Pancreas (tissue), 10 donors: ENCODE measurements around the gene TAS2R31. TPM values are rescaled to one million over a fixed set of nuclear protein-coding genes. Genes with fewer than 3 reads are reported as not detected.

Experiments
- ATAC-seq, 4 donors: fragments of 200-7000 bp; cut with Tn5 transposase; one replicate each; pipeline versions ENCODE4 v1.8.0 to v1.9.1; 2020; ENCODE audit warnings: mild to moderate bottlenecking in 4 of 4, moderate library complexity in 4 of 4
- DNase-seq, 6 donors: peaks; one replicate each; pipeline ENCODE4 v3.0.0-alpha.2; 2020
- FAIRE-seq: peaks from 2 replicates; lab custom pipeline; 2012; peaks lifted over from hg19 to GRCh38; lab: Jason Lieb, UNC
- H3K27ac ChIP-seq, 4 donors: fragments of 200-600 bp; sonication (generic); 1 replicate in 3 of 4; 2 replicates in 1 of 4; pipeline versions ENCODE4 v1.5.0 to v1.8.0; 2020
- H3K27me3 ChIP-seq, 4 donors: fragments of 200-600 bp; one replicate each; pipeline ENCODE4 v1.8.0; 2021
- H3K36me3 ChIP-seq, 3 donors: fragments of 200-600 bp; sonication (generic) in 1 of 3; one replicate each; pipeline versions ENCODE4 v1.5.0 to v1.8.0; 2020 to 2021
- H3K4me1 ChIP-seq, 3 donors: fragments of 200-600 bp; one replicate each; pipeline ENCODE4 v1.8.0; 2021
- H3K4me3 ChIP-seq, 4 donors: fragments of 200-600 bp; sonication (generic) in 2 of 4; one replicate each; pipeline versions ENCODE4 v1.5.0 to v1.8.0; 2020 to 2021
- H3K9me3 ChIP-seq, 4 donors: fragments of 200-600 bp; one replicate each; pipeline ENCODE4 v1.8.0; 2021
- CTCF ChIP-seq, 4 donors: fragments of 200-600 bp; sonication (generic) in 3 of 4; IDR thresholded peaks; one replicate each; pipeline versions ENCODE4 v1.5.0 to v1.8.0; 2021; ENCODE audit warnings: antibody characterized with exemption in 4 of 4
- WGBS, 2 donors: extraction: QIAGEN DNeasy Blood & Tissue Kit; methylation state at CpG; one replicate each; pipeline ENCODE4 v1.1.7; 2013; 5-methylcytosine and 5-hydroxymethylcytosine counted together
- intact Hi-C, 3 donors: fragments of 100-400 bp; cut with DNase I; formaldehyde crosslinking; loops; one replicate each; pipeline versions ENCODE4 v1.11.1 to v1.14.2; 2022
- polyA plus RNA-seq, 2 donors: library from polyadenylated mRNA; stranded (reverse); fragments of 200-250 nt; gene quantifications; one replicate each; pipeline ENCODE4 v1.2.3, GENCODE V29; 2013
- total RNA-seq, 6 donors: library from RNA; stranded (reverse); fragmentation: NEBNext Ultra II Directional in 4 of 6; extraction: Animal tissue kit (Norgen Biotek cat#: 25700) in 4 of 6; gene quantifications; one replicate each; pipeline versions ENCODE4 v1.2.1 to v1.2.4, GENCODE V29; 2021 to 2023
- donor health status: healthy with polysubstance abuse.
- donor health status: DM: no; HTN: no; CAD: no; lungs with moderate emphysema.
- donor health status: DM: no; HTN: no; CAD: no.
- donor health status: control.
- donor health status: control.
- donor health status: Bipolar disorder and iron deficiency.
- donor health status: DM: yes; HTN: yes; CAD: no.
- donor health status: DM: no; HTN: no; CAD: no.
- donor health status: DM: no; HTN: no; CAD: no.
- donor health status: DM: yes; HTN: yes; CAD: no.

Gene TAS2R31, protein sequence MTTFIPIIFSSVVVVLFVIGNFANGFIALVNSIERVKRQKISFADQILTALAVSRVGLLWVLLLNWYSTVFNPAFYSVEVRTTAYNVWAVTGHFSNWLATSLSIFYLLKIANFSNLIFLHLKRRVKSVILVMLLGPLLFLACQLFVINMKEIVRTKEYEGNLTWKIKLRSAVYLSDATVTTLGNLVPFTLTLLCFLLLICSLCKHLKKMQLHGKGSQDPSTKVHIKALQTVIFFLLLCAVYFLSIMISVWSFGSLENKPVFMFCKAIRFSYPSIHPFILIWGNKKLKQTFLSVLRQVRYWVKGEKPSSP
- total RNA-seq (1 to 10 TPM in 5 of 6 donors, under 1 TPM in 1; 0.85 to 2.9 (median 1.6) TPM), polyA plus RNA-seq (under 1 TPM; 0.23 TPM)

- no peak within 1 kb of the TSS for H3K4me3 ChIP-seq
- H3K27ac ChIP-seq = no peak within 1 kb of the TSS
- TF ChIP-seq CTCF (IDR thresholded peaks at IDR 0.05) = no peak
- H3K9me3 ChIP-seq = no peaks in the 10 kb centered on the region
- H3K27me3 ChIP-seq = no peaks in the 10 kb centered on the region
- H3K4me1 ChIP-seq = no peaks in the 10 kb centered on the region
- ATAC-seq (no peak), DNase-seq (no peak), FAIRE-seq (no peak)
- WGBS, 2 donors = 96 to 98% methylated on average over 6 of the region's 6 CpGs
- no peaks in the 10 kb centered on the region for H3K36me3 ChIP-seq
- intact Hi-C loops = no loop called here
Observed at GRCh38 chr12:11031307-11031706, at the start of gene TAS2R31. Gene TAS2R31 (minus strand): TSS chr12:11031407. CDS start chr12:11031335, 72 bp downstream.

DNA sequence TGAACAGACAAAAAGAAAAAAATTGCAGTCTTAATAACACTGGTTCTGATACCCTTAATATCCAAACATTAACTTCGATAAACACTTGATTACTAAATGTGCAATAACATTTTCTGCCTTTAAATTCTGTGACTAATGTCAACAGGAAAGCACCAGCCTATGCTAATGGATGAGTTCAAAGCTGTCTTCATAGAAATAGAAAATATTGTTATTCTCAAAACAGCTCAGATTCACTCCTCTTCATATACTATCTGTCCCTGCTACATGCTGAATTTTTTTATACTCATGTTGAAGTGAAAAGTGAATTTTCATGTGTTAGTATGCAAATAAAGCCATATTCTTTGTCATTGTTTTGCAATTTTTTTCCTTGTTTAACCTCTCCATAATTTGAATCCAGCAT, 47.0 kb upstream of the TAS2R31 start:
- WGBS, 2 donors = 89 to 94% methylated on average over 1 of the region's 1 CpG
- Histone ChIP-seq H3K4me1 (no peaks in the 10 kb centered on the region), H3K27ac (no peak overlapping the region), H3K4me3 (no peak overlapping the region), H3K36me3 (no peaks in the 10 kb centered on the region), H3K9me3 (no peaks in the 10 kb centered on the region), H3K27me3 (no peaks in the 10 kb centered on the region)
- no peak for DNase-seq
- ATAC-seq = no peak
- intact Hi-C loops = loop anchor here in 1 of 3 donors (10.0 kb wide), 1 partner anchor 63 kb away; no protein-coding TSS in a partner anchor
- no peak for FAIRE-seq
- no peak for TF ChIP-seq CTCF (IDR thresholded peaks at IDR 0.05)

DNA sequence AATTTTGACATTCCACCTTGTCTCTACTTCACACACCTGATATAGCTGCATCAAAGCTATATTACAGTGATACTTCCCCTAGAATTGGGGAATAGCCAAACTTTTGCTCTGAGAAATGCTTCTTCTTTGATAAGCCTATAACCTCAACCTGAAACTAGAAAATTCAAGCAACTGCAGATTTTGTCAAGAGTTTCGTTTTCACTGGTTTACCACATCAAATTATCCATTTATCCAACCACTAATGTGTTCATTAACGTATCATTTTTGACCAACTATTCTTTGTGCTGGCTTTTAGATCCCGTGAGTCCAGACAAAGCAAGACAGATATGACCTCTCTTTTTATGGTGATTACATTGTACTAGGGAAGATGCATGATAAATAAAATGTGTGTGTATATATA, 44.4 kb upstream of the TAS2R31 start:
- Histone ChIP-seq H3K9me3 (no peaks in the 10 kb centered on the region), H3K27ac (no peak overlapping the region), H3K4me1 (no peaks in the 10 kb centered on the region), H3K27me3 (no peaks in the 10 kb centered on the region), H3K4me3 (no peak overlapping the region), H3K36me3 (no peaks in the 10 kb centered on the region)
- FAIRE-seq (no peak), DNase-seq (no peak), ATAC-seq (no peak)
- no peak for TF ChIP-seq CTCF (IDR thresholded peaks at IDR 0.05)
- 0 to 72% methylated on average over 3 of the region's 3 CpGs for WGBS, 2 donors
- intact Hi-C loops = loop anchor here in 1 of 3 donors (10.0 kb wide), 1 partner anchor 61 kb away; no protein-coding TSS in a partner anchor

GRCh38 chr12:11071414-11071813, 40.2 kb upstream of the TAS2R31 start:
- intact Hi-C loops = loop anchor here in 1 of 3 donors (10.0 kb wide), 1 partner anchor 57 kb away; no protein-coding TSS in a partner anchor
- ATAC-seq (no peak), DNase-seq (no peak), FAIRE-seq (no peak)
- Histone ChIP-seq H3K27ac (no peak overlapping the region), H3K4me3 (no peak overlapping the region), H3K4me1 (no peaks in the 10 kb centered on the region), H3K36me3 (no peaks in the 10 kb centered on the region), H3K27me3 (no peaks in the 10 kb centered on the region), H3K9me3 (no peaks in the 10 kb centered on the region)
- 47 to 64% methylated on average over 4 of the region's 4 CpGs for WGBS, 2 donors
- no peak for TF ChIP-seq CTCF (IDR thresholded peaks at IDR 0.05)

DNA sequence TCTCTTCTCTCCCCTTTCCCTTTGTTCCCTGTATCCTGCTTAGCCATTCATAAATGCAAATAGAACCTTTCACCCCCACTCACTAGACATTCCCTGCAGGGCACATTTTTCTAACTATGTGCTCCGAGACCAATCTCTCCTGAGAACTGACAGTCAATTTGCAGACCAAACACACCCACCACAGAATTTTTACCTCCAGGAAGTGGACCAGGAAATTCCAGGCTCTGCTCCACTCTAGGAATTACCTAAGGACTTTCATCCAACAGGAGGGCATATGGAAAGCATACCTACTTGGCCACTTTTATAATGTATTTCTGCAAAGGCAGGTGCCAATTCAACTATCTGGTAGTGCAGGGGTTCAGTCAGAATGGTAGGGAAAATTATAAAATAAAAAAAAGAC, 39.8 kb upstream of the TAS2R31 start:
- DNase-seq = no peak
- WGBS, 2 donors = 100% methylated on average over 1 of the region's 1 CpG; no CpG with 5 or more reads in 1 of the 2 donors
- intact Hi-C loops = loop anchor here in 1 of 3 donors (10.0 kb wide), 1 partner anchor 56 kb away; no protein-coding TSS in a partner anchor
- no peak for ATAC-seq
- no peak overlapping the region for H3K4me3 ChIP-seq
- FAIRE-seq = no peak
- no peak for TF ChIP-seq CTCF (IDR thresholded peaks at IDR 0.05)
- H3K9me3 ChIP-seq = no peaks in the 10 kb centered on the region
- no peaks in the 10 kb centered on the region for H3K36me3 ChIP-seq
- H3K27ac ChIP-seq = no peak overlapping the region
- H3K27me3 ChIP-seq = no peaks in the 10 kb centered on the region
- no peaks in the 10 kb centered on the region for H3K4me1 ChIP-seq
